H1 (cell line): Measurements from ENCODE around the gene RPL41. TPM values are rescaled to one million over a fixed set of nuclear protein-coding genes. Genes with fewer than 3 reads are reported as not detected.

Experiments
- CTCF ChIA-PET: fragments of 300-600 bp; sonication (Branson Sonifier 250); formaldehyde crosslinking; loops from one replicate; lab custom pipeline; 2021; ENCODE audit not compliant: partially characterized antibody; lab: Charles Lee
- POLR2A ChIA-PET: fragments of 300-600 bp; sonication (Branson Sonifier 250); formaldehyde crosslinking; loops from one replicate; lab custom pipeline; 2021; ENCODE audit warnings: inconsistent platforms; ENCODE audit not compliant: partially characterized antibody; lab: Charles Lee
- DNase-seq, 2 experiments: peaks; one replicate each; pipeline versions ENCODE4 v3.0.0 to v3.0.0-alpha.2; 2010 to 2022; ENCODE audit warnings: low spot score in 2 of 2, low read depth in 1 of 2, mixed read lengths in 1 of 2
- FAIRE-seq: peaks from 2 replicates; lab custom pipeline; 2011; peaks lifted over from hg19 to GRCh38; lab: Jason Lieb, UNC
- H2AFZ ChIP-seq: 2 replicates; pipeline ENCODE4 v1.8.1; 2012; ENCODE audit warnings: low read length, inconsistent platforms
- H2AK5ac ChIP-seq: 2 replicates; pipeline ENCODE4 v1.6.1; 2013; ENCODE audit warnings: low read depth, low read length
- H2BK120ac ChIP-seq: replicated peaks from 2 replicates; pipeline ENCODE3; 2013; ENCODE audit warnings: low read depth, low read length, inconsistent platforms
- H2BK12ac ChIP-seq: 2 replicates; pipeline ENCODE4 v1.6.1; 2013; ENCODE audit warnings: low read depth, low read length
- H2BK15ac ChIP-seq: 2 replicates; pipeline ENCODE4 v1.6.1; 2013; ENCODE audit warnings: low read length
- H2BK20ac ChIP-seq: 2 replicates; pipeline ENCODE4 v1.6.1; 2013; ENCODE audit warnings: low read length
- H2BK5ac ChIP-seq: 2 replicates; pipeline ENCODE4 v1.6.1; 2013; ENCODE audit warnings: low read depth, low read length
- H3K14ac ChIP-seq: 2 replicates; pipeline ENCODE4 v1.6.1; 2013; ENCODE audit warnings: inconsistent platforms; ENCODE audit not compliant: insufficient read length
- H3K18ac ChIP-seq: 2 replicates; pipeline ENCODE4 v1.6.1; 2013; ENCODE audit warnings: low read length; ENCODE audit errors: extremely low read depth
- H3K23ac ChIP-seq: 2 replicates; pipeline ENCODE4 v1.6.1; 2013; ENCODE audit warnings: inconsistent platforms; ENCODE audit not compliant: insufficient read length
- H3K23me2 ChIP-seq: 2 replicates; pipeline ENCODE4 v1.6.1; 2013; ENCODE audit warnings: low read depth, low read length
- H3K27ac ChIP-seq: 2 replicates; pipeline ENCODE4 v1.6.1; 2011; ENCODE audit warnings: low read depth, low read length, inconsistent platforms
- H3K27me3 ChIP-seq, 4 experiments: replicated peaks in 1 of 4; 1 replicate in 1 of 4; 2 replicates in 3 of 4; pipeline versions ENCODE4 v1.6.1 to v1.8.1; 2011 to 2013; ENCODE audit warnings: low read length in 3 of 4, mild to moderate bottlenecking in 3 of 4, inconsistent platforms in 2 of 4, mixed read lengths in 2 of 4, moderate library complexity in 1 of 4; ENCODE audit not compliant: control insufficient read depth in 3 of 4, insufficient read depth in 3 of 4; ENCODE audit errors: extremely low read depth in 1 of 4
- H3K36me3 ChIP-seq, 4 experiments: 2 replicates each; pipeline versions ENCODE4 v1.6.1 to v1.8.1; 2011 to 2013; ENCODE audit warnings: mild to moderate bottlenecking in 4 of 4, low read length in 3 of 4, moderate library complexity in 2 of 4, control low read depth in 1 of 4, inconsistent platforms in 1 of 4; ENCODE audit not compliant: insufficient read depth in 4 of 4, control insufficient read depth in 2 of 4
- H3K4ac ChIP-seq: replicated peaks from 2 replicates; pipeline ENCODE3; 2013; ENCODE audit warnings: low read length, low read depth, mixed read lengths, inconsistent platforms; ENCODE audit not compliant: insufficient read length
- H3K4me1 ChIP-seq, 4 experiments: replicated peaks in 1 of 4; 1 replicate in 1 of 4; 2 replicates in 3 of 4; pipeline versions ENCODE4 v1.6.1 to v1.8.1; 2011 to 2013; ENCODE audit warnings: low read length in 3 of 4, inconsistent platforms in 2 of 4, mixed read lengths in 1 of 4; ENCODE audit not compliant: insufficient read depth in 4 of 4, control insufficient read depth in 3 of 4
- H3K4me2 ChIP-seq, 2 experiments: 2 replicates each; pipeline versions ENCODE4 v1.6.1 to v1.8.1; 2011 to 2013; ENCODE audit warnings: low read depth in 2 of 2, low read length in 2 of 2, control low read depth in 1 of 2, inconsistent platforms in 1 of 2, mild to moderate bottlenecking in 1 of 2; ENCODE audit not compliant: insufficient read depth in 1 of 2
- H3K4me3 ChIP-seq, 4 experiments: fragments of 200-600, 300-600 bp in 1 of 4; sonication (generic), shearing (Covaris generic), sonication (Bioruptor Twin) in 1 of 4; 2 replicates each; pipeline versions ENCODE4 v1.5.1 to v1.8.1; 2011 to 2016; ENCODE audit warnings: low read length in 4 of 4, low read depth in 3 of 4, control low read depth in 2 of 4, inconsistent platforms in 2 of 4, mild to moderate bottlenecking in 2 of 4, mixed read lengths in 1 of 4, moderate library complexity in 1 of 4; ENCODE audit not compliant: insufficient read depth in 2 of 4; ENCODE audit errors: extremely low read depth in 1 of 4
- H3K56ac ChIP-seq: replicated peaks from 2 replicates; pipeline ENCODE3; 2013; ENCODE audit warnings: low read depth, mild to moderate bottlenecking, mixed read lengths, low read length, inconsistent platforms; ENCODE audit not compliant: insufficient read length
- H3K79me1 ChIP-seq: 2 replicates; pipeline ENCODE4 v1.6.1; 2013; ENCODE audit warnings: low read depth, low read length, control low read depth
- H3K79me2 ChIP-seq, 2 experiments: 2 replicates each; pipeline versions ENCODE4 v1.6.1 to v1.8.1; 2012 to 2013; ENCODE audit warnings: low read length in 2 of 2, mild to moderate bottlenecking in 2 of 2, inconsistent platforms in 1 of 2; ENCODE audit not compliant: insufficient read depth in 2 of 2, control insufficient read depth in 1 of 2
- H3K9ac ChIP-seq, 4 experiments: replicated peaks in 1 of 4; 1 replicate in 1 of 4; 2 replicates in 3 of 4; pipeline versions ENCODE4 v1.6.1 to v1.8.1; 2011 to 2013; ENCODE audit warnings: low read depth in 3 of 4, low read length in 3 of 4, control low read depth in 2 of 4, mild to moderate bottlenecking in 2 of 4, moderate library complexity in 2 of 4, inconsistent platforms in 1 of 4; ENCODE audit errors: extremely low read depth in 1 of 4
- H3K9me3 ChIP-seq, 2 experiments: 2 replicates each; pipeline versions ENCODE4 v1.6.1 to v1.8.1; 2012 to 2013; ENCODE audit warnings: mild to moderate bottlenecking in 2 of 2, moderate library complexity in 2 of 2, control low read depth in 1 of 2, inconsistent platforms in 1 of 2, low read depth in 1 of 2, low read length in 1 of 2, mixed read lengths in 1 of 2; ENCODE audit not compliant: insufficient read depth in 2 of 2
- H4K20me1 ChIP-seq, 2 experiments: replicated peaks in 1 of 2; 2 replicates each; pipeline versions ENCODE3 to v1.8.1; 2011 to 2013; ENCODE audit warnings: inconsistent platforms in 2 of 2, low read length in 2 of 2, mild to moderate bottlenecking in 1 of 2; ENCODE audit not compliant: insufficient read depth in 2 of 2, control insufficient read depth in 1 of 2
- H4K5ac ChIP-seq: 2 replicates; pipeline ENCODE4 v1.6.1; 2013; ENCODE audit warnings: low read length, low read depth, mixed read lengths, inconsistent platforms; ENCODE audit not compliant: insufficient read length
- H4K8ac ChIP-seq: 2 replicates; pipeline ENCODE4 v1.8.0; 2013; ENCODE audit warnings: mild to moderate bottlenecking, moderate library complexity, low read length, inconsistent platforms; ENCODE audit not compliant: insufficient read depth; ENCODE audit errors: extremely low read depth
- H4K91ac ChIP-seq: replicated peaks from 2 replicates; pipeline ENCODE3; 2013; ENCODE audit warnings: low read length, mixed read lengths, inconsistent platforms; ENCODE audit not compliant: insufficient read length
- CHD1 ChIP-seq: IDR thresholded peaks from 2 replicates; pipeline ENCODE4 v1.6.1; 2012; ENCODE audit warnings: low read depth, low read length, improper control_type of control experiment
- CREB1 ChIP-seq: IDR thresholded peaks from 2 replicates; pipeline ENCODE4 v1.6.1; 2012; ENCODE audit warnings: inconsistent platforms
- EGR1 ChIP-seq: IDR thresholded peaks from 2 replicates; pipeline ENCODE4 v1.6.1; 2011; ENCODE audit warnings: low read depth, low read length, borderline replicate concordance
- HDAC2 ChIP-seq, 2 experiments: fragments of 300-600 bp in 1 of 2; sonication (generic) in 1 of 2; IDR thresholded peaks; 2 replicates each; pipeline ENCODE4 v1.6.1; 2011 to 2012; ENCODE audit warnings: low read depth in 2 of 2, low read length in 2 of 2, mild to moderate bottlenecking in 2 of 2, moderate library complexity in 2 of 2, borderline replicate concordance in 1 of 2, inconsistent platforms in 1 of 2
- TCF12 ChIP-seq: IDR thresholded peaks from 2 replicates; pipeline ENCODE4 v1.6.1; 2011; ENCODE audit warnings: low read depth, mild to moderate bottlenecking, low read length
- WGBS, 2 experiments: shearing (Covaris generic) in 1 of 2; methylation state at CpG; one replicate each; pipeline versions ENCODE4 v1.1.6 to v1.1.7; 2013 to 2015; ENCODE audit warnings: low lambda C conversion rate in 2 of 2, mixed read lengths in 2 of 2, inconsistent platforms in 1 of 2, low coverage in 1 of 2, missing lambda C conversion rate in 1 of 2; ENCODE audit not compliant: insufficient replicate concordance in 2 of 2, insufficient coverage in 1 of 2, insufficient read length in 1 of 2; ENCODE audit errors: extremely low coverage in 1 of 2, missing lambda C conversion rate in 1 of 2; 5-methylcytosine and 5-hydroxymethylcytosine counted together
- polyA plus RNA-seq, 7 experiments: library from polyadenylated mRNA; depleted of rRNA in 3 of 7; stranded (reverse) in 5 of 7; unstranded in 2 of 7; fragments of >200 nt in 5 of 7; fragments of 200-250 nt in 2 of 7; gene quantifications; 1 replicate in 5 of 7; 2 replicates in 1 of 7; 4 replicates in 1 of 7; pipeline versions ENCODE4 v1.2.1 to v1.2.3, GENCODE V29; 2011 to 2013; ENCODE audit warnings: missing spikeins in 2 of 7, mixed read lengths in 2 of 7
- total RNA-seq: library from RNA; stranded (reverse); fragmentation: NEBNext Ultra II Directional; extraction: Animal tissue kit (Norgen Biotek cat#: 25700); gene quantifications from 2 replicates; pipeline ENCODE4 v1.2.1, GENCODE V29; 2021

RPL41 gene
- total and polyA plus RNA-seq, 2 of the 8 experiments (the other 6 are each of a cell fraction or from before 2014, with no cell fraction given) = 4,440 to 16,488 TPM

GRCh38 chr12:56074396-56074795 is 42.0 kb upstream of the RPL41 start:
- H3K14ac ChIP-seq = no peak overlapping the region
- no peak overlapping the region for H3K4me2 ChIP-seq
- H2BK15ac ChIP-seq = no peak overlapping the region
- no peak overlapping the region for H2BK5ac ChIP-seq
- no peak overlapping the region for H2BK20ac ChIP-seq
- H3K4me1 ChIP-seq = peaks cover 0 to 4% (median 1%) of the 10 kb centered on the region in 4 experiments; a peak in 1 of 7 replicates
- H4K5ac ChIP-seq = no peak overlapping the region
- no peaks in the 10 kb centered on the region for H3K36me3 ChIP-seq
- no peak overlapping the region for H2AK5ac ChIP-seq
- H3K56ac ChIP-seq = no peak overlapping the region
- TF ChIP-seq HDAC2 (IDR thresholded peaks at IDR 0.05; ENCODE audit: borderline replicate concordance in 1 of 2, low read depth in 2 of 2, low read length in 2 of 2) = no peak
- no peak for TF ChIP-seq EGR1
- no peak for TF ChIP-seq CHD1
- no peak for TF ChIP-seq TCF12
- TF ChIP-seq CREB1 = no peak
- H2BK12ac ChIP-seq = no peak overlapping the region
- H4K91ac ChIP-seq = no peak overlapping the region
- H3K23ac ChIP-seq = no peak overlapping the region
- H3K23me2 ChIP-seq = peaks cover 2% of the 10 kb centered on the region; the same call in 1 of the 2 replicates
- no peak overlapping the region for H3K4me3 ChIP-seq
- DNase-seq (no peak), FAIRE-seq (no peak)
- no peak overlapping the region for H3K18ac ChIP-seq
- no peaks in the 10 kb centered on the region for H3K79me1 ChIP-seq
- H3K27ac ChIP-seq = no peak overlapping the region
- H2BK120ac ChIP-seq = no peak overlapping the region
- H3K79me2 ChIP-seq = no peaks in the 10 kb centered on the region
- H3K27me3 ChIP-seq = no peaks in the 10 kb centered on the region
- H3K9me3 ChIP-seq = no peaks in the 10 kb centered on the region; a peak in 1 of 4 replicates
- no peak overlapping the region for H2AFZ ChIP-seq
- ChIA-PET CTCF (interaction anchor here (0.7 to 1.2 kb wide), 5 partner anchors 9 to 403 kb away, joined by 3 to 4 read pairs (median 3); partner anchors contain the start of gene PA2G4), POLR2A (interaction anchor here (1.1 to 1.3 kb wide), 5 partner anchors 29 to 84 kb away, joined by 3 to 6 read pairs (median 3); partner anchors contain the start of gene MYL6)
- H4K8ac ChIP-seq = no peak overlapping the region
- WGBS, 2 experiments = 90% methylated on average over 5 of the region's 5 CpGs; no CpG with 5 or more reads in 1 of the 2 experiments
- no peak overlapping the region for H3K9ac ChIP-seq
- no peaks in the 10 kb centered on the region for H4K20me1 ChIP-seq
- H3K4ac ChIP-seq = no peak overlapping the region
